ENCODE data around the gene FXR1. TPM values are rescaled to one million over a fixed set of nuclear protein-coding genes. Genes with fewer than 3 reads are reported as not detected.
"Not testable (repeated sequence)": the region's sequence is repeated elsewhere in the genome, so short reads cannot be mapped to it uniquely, and the experiment has no call there.

Gene FXR1
- total RNA-seq, 1 experiment from 2014 or later: 109 TPM

- DNase-seq (ENCODE audit: low spot score): no peak
Measured at GRCh38 chr3:180934638-180935037, 22.2 kb downstream of the FXR1 start.

- no peak for DNase-seq (ENCODE audit: low spot score)
Measured at GRCh38 chr3:180940826-180941225, 28.4 kb downstream of the FXR1 start.

- no peak for DNase-seq (ENCODE audit: low spot score)
Measured at GRCh38 chr3:180947761-180948390, 35.4 kb downstream of the FXR1 start.

GRCh38 chr3:180959691-180960090, 47.2 kb downstream of the FXR1 start:
- DNase-seq (ENCODE audit: low spot score): no peak

GRCh38 chr3:180961087-180961486, 48.6 kb downstream of the FXR1 start:
- no peak for DNase-seq (ENCODE audit: low spot score)

- DNase-seq (ENCODE audit: low spot score): no peak
Measured at GRCh38 chr3:180961552-180961951, 49.1 kb downstream of the FXR1 start.

GRCh38 chr3:180962530-180962929, 50.1 kb downstream of the FXR1 start:
- DNase-seq (ENCODE audit: low spot score): no peak

GRCh38 chr3:180970931-180971330, 58.5 kb downstream of the FXR1 start:
- DNase-seq (ENCODE audit: low spot score): no peak

DNA sequence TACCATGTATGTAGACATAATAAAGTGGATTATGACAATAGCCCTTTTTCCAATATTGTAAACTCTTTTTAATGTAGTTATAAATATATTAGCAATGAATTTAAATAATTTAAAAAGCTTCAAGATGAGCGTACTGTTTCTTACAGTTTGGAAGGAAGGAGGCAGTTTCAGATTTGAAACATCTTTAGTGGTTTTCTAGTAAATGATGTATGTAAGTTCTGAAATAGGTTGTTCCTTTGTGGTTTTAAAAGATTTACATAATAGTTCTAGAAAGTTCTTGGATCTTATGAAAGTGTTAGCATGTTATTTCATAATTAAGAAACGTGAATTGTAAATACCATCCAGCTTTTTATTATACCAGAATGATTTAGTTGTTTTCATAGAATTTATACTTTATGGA, 61.1 kb downstream of the FXR1 start:
- no peak for DNase-seq (ENCODE audit: low spot score)

- no peak for DNase-seq (ENCODE audit: low spot score)
Measured at GRCh38 chr3:180974286-180974685, 61.8 kb downstream of the FXR1 start.

- no peak for DNase-seq (ENCODE audit: low spot score)
Measured at GRCh38 chr3:180977498-180977897, 65.0 kb downstream of the FXR1 start.

- DNase-seq (ENCODE audit: low spot score): no peak
Measured at GRCh38 chr3:180979961-180980360, 67.5 kb downstream of the FXR1 start.

- DNase-seq (ENCODE audit: low spot score): no peak
Measured at GRCh38 chr3:180980611-180981010, 68.1 kb downstream of the FXR1 start.

DNA sequence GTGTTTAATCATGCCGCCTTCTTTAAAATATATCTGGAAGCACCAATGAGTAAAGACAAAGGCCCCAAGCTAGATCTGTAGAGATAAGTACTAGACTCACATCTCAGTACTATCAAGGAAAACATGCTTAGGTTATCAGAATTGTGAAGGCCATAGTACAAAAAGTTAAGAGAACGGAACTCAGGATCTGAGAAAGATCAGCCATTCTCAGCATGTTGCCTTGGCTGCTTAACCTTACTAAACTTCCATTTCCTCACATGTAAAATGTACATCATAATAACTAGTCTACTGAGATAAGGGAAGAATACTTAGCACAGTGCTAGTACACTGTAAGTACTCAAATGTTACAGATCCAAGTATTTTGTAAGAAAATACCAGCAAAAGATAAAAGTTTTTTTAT, 69.4 kb downstream of the FXR1 start:
- DNase-seq (ENCODE audit: low spot score): no peak

DNA sequence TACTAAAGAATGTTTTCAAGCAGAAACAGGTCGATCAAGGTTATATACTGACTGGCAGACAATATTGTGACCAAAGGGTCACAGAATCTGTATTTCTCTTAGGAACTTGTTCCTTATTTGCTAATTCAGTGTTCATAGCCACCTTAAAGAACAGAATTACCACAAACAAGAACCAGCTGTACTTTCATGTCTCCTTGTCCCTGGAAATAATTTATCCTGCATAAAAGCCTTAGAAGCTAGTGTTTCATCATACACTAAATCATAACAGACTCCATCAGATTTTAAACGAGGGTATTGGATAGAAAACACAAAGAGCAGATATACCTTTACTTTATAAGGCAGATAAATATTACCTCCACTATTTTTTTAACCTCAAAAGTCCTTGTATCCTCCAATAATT, 70.7 kb downstream of the FXR1 start:
- DNase-seq (ENCODE audit: low spot score): no peak

DNA sequence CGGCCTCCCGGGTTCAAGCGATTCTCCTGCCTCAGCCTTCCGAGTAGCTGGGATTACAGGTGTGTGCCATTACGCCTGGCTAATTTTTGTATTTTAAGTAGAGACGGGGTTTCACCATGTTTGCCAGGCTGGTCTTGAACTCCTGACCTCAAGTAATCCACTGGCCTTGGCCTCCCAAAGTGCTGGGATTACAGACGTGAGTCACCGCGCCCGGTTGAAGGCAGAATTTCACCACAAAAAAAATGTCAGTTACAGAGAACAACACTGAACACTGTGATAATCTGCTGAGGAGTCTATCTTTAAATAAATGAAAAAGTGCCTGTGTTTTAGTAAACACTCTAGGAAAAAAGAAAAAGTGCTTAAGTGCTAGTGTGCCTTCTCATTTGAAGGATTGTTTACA, 73.9 kb downstream of the FXR1 start:
- DNase-seq (ENCODE audit: low spot score): not testable (repeated sequence)

DNA sequence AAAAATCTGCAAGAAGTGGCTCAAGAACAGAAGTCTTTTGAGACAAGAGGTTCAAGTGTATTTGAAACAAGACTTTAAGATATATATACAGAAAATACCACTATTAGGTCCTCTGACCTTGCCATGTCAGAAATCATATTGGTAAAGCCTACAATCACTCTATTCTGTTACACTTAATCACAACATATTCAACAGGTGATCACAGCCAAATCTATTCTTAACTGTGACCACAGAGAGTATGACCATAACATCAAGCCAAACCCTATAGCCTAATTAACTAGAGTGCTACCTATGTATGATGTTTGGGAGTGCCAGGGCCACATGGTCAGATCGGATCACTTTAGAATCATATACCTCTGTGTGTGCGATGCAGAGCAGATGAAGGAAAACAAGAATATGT, 74.9 kb downstream of the FXR1 start:
- DNase-seq (ENCODE audit: low spot score): no peak

GRCh38 chr3:180989291-180990163, 77.1 kb downstream of the FXR1 start, which contains the start of gene DNAJC19:
DNAJC19 (minus strand) TSS chr3:180989736; CDS start chr3:180989602, 134 bp downstream.
- peak; percentile 98 for DNase-seq (ENCODE audit: low spot score)

DNA sequence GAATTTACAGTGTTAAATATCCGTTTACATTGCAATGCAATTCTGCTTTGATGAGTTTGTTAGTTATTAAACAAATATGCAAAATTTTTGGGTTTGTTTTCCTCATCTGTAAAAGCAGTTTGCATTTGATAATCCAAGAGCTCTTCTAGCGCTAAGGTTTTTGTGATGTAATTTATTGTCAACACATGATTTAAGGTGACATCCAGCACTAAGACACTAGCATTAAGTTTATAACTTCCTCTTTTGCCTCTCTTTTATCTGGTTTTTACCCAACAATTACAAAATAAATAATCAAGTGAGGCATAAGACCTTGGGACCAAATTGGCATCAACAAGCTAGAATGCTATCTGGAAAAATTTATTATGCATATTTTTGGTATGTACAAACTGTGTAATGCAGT, 78.0 kb downstream of the FXR1 start:
- no peak for DNase-seq (ENCODE audit: low spot score)

GRCh38 chr3:180996415-180996932, 84.0 kb downstream of the FXR1 start:
- DNase-seq (ENCODE audit: low spot score): no peak

DNA sequence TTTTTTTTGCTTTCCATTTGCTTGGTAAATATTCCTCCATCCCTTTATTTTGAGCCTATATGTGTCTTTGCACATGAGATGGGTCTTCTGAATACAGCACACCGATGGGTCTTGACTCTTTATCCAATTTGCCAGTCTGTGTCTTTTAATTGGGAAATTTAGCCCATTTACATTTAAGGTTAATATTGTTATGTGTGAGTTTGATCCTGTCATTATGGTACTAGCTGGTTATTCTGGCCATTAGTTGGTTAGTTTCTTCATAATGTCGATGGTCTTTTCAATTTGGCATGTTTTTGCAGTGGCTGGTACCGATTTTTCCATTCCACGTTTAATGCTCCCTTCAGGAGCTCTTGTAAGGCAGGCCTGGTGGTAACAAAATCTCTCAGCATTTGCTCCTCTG, 89.9 kb downstream of the FXR1 start:
- DNase-seq (ENCODE audit: low spot score): not testable (repeated sequence)

GRCh38 chr3:181003469-181003868, 91.0 kb downstream of the FXR1 start:
- DNase-seq (ENCODE audit: low spot score): not testable (repeated sequence)

GRCh38 chr3:181006541-181006940, 94.1 kb downstream of the FXR1 start:
- peak; percentile 17 for DNase-seq (ENCODE audit: low spot score)
